Measurements from ENCODE around the gene RNF217.

The RNF217 gene

GRCh38 chr6:124924333-124924759, 37.9 kb upstream of the RNF217 start:
- H3K27me3 ChIP-seq (ENCODE audit: insufficient read depth, poor library complexity, severe bottlenecking), result no peaks in the 10 kb centered on the region
- no peak for DNase-seq (ENCODE audit: low read depth in 1 of 2, low spot score in 1 of 2)
- TF ChIP-seq, protein P1, sequence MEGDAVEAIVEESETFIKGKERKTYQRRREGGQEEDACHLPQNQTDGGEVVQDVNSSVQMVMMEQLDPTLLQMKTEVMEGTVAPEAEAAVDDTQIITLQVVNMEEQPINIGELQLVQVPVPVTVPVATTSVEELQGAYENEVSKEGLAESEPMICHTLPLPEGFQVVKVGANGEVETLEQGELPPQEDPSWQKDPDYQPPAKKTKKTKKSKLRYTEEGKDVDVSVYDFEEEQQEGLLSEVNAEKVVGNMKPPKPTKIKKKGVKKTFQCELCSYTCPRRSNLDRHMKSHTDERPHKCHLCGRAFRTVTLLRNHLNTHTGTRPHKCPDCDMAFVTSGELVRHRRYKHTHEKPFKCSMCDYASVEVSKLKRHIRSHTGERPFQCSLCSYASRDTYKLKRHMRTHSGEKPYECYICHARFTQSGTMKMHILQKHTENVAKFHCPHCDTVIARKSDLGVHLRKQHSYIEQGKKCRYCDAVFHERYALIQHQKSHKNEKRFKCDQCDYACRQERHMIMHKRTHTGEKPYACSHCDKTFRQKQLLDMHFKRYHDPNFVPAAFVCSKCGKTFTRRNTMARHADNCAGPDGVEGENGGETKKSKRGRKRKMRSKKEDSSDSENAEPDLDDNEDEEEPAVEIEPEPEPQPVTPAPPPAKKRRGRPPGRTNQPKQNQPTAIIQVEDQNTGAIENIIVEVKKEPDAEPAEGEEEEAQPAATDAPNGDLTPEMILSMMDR (IDR thresholded peaks at IDR 0.05; ENCODE audit: insufficient read depth, low read length), result no peak
- no peak for TF ChIP-seq REST (IDR thresholded peaks at IDR 0.05; ENCODE audit: insufficient replicate concordance, low read depth)
- no peak for TF ChIP-seq POLR2AphosphoS5 (IDR thresholded peaks at IDR 0.05; ENCODE audit: low read depth)
- TF ChIP-seq GABPA (IDR thresholded peaks at IDR 0.05; ENCODE audit: low read depth), result no peak
- TF ChIP-seq SPI1 (IDR thresholded peaks at IDR 0.05; ENCODE audit: borderline replicate concordance, low read depth), result no peak

DNA sequence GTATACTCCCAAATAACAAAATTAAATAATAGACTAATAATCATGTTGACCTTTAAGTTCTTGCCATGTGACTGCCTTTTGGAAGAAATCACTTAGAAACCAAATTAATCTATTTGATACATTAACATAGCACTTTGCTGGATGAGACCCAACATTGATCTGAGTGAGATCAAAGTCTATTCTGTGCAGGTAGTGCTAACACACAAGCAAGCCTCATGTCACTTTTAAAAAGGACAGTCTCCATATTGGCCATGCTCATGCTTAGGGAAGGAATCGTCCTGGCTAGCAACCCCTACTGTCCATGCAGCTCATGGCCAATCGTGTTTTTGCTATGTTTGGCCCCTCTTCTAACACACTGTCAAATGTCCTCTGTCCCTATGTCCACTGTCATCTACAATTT, 35.8 kb upstream of the RNF217 start:
- no peak overlapping the region for H3K4me3 ChIP-seq (replicated peaks; ENCODE audit: insufficient read depth, low read length)
- no peak for DNase-seq (ENCODE audit: low read depth in 1 of 2, low spot score in 1 of 2)
- H3K27me3 ChIP-seq (ENCODE audit: insufficient read depth, poor library complexity, severe bottlenecking), result no peaks in the 10 kb centered on the region
- H3K27ac ChIP-seq (replicated peaks), result no peak overlapping the region
- no peak for TF ChIP-seq REST (IDR thresholded peaks at IDR 0.05; ENCODE audit: insufficient replicate concordance, low read depth)
- TF ChIP-seq, protein P1 (IDR thresholded peaks at IDR 0.05; ENCODE audit: insufficient read depth, low read length), result no peak
- no peak for TF ChIP-seq POLR2AphosphoS5 (IDR thresholded peaks at IDR 0.05; ENCODE audit: low read depth)
- TF ChIP-seq SPI1 (IDR thresholded peaks at IDR 0.05; ENCODE audit: borderline replicate concordance, low read depth), result no peak
- TF ChIP-seq GABPA (IDR thresholded peaks at IDR 0.05; ENCODE audit: low read depth), result no peak

More at GRCh38 chr6:124924333-124924759, 37.9 kb upstream of the RNF217 start:
- Histone ChIP-seq H3K27ac (replicated peaks) (no peak overlapping the region), H3K4me3 (replicated peaks; ENCODE audit: insufficient read depth, low read length) (no peak overlapping the region)

DNA sequence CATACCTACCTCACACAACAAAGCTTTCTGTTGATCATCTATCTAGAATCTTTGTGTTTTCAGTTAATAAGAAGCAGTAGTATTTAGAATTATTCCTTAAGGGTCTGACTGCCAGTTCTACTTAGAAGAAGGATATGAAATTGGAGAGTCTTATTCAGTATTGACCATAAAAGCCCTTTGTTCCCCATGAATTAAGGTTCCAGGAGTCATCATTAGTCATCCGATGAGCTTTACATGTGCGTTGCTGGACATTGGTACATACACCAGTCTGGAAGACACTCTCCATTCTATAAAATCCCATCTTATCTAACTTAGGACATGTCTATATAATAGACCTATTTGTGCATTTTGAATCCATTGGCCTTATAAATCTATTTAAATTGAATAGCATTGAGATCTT, 34.4 kb upstream of the RNF217 start:
- Histone ChIP-seq H3K27me3 (ENCODE audit: insufficient read depth, poor library complexity, severe bottlenecking) (no peaks in the 10 kb centered on the region), H3K27ac (replicated peaks) (no peak overlapping the region), H3K4me3 (replicated peaks; ENCODE audit: insufficient read depth, low read length) (no peak overlapping the region)
- no peak for DNase-seq (ENCODE audit: low read depth in 1 of 2, low spot score in 1 of 2)
- TF ChIP-seq SPI1 (IDR thresholded peaks at IDR 0.05; ENCODE audit: borderline replicate concordance, low read depth), result no peak

DNA sequence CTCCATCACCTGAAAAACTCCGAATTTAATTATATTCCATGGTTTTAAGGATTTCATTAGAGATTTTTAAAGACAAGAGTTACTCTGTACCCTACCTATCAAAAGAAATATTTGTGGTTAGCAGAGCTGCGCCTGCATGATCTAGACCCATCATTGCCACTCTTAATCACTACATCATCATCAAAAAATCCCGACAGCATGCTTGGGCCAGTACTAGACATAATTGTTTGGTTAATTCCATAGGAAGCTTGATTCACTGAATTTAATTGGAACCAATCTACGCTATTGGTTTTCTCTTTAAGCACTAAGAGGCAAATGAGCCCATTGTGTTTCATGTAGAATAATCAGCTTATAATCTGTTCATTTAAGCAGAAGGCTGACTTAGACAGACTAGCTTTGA, 33.4 kb upstream of the RNF217 start:
- Histone ChIP-seq H3K27ac (replicated peaks) (no peak overlapping the region), H3K4me3 (replicated peaks; ENCODE audit: insufficient read depth, low read length) (no peak overlapping the region), H3K27me3 (ENCODE audit: insufficient read depth, poor library complexity, severe bottlenecking) (no peaks in the 10 kb centered on the region)
- DNase-seq (ENCODE audit: low read depth in 1 of 2, low spot score in 1 of 2), result no peak
- TF ChIP-seq REST (IDR thresholded peaks at IDR 0.05; ENCODE audit: insufficient replicate concordance, low read depth), result no peak
- TF ChIP-seq GABPA (IDR thresholded peaks at IDR 0.05; ENCODE audit: low read depth), result no peak
- no peak for TF ChIP-seq SPI1 (IDR thresholded peaks at IDR 0.05; ENCODE audit: borderline replicate concordance, low read depth)
- TF ChIP-seq POLR2AphosphoS5 (IDR thresholded peaks at IDR 0.05; ENCODE audit: low read depth), result no peak
